Subcutaneous adipose tissue (tissue), 4 donors: ENCODE measurements around the gene DLG2. TPM values are rescaled to one million over a fixed set of nuclear protein-coding genes. Genes with fewer than 3 reads are reported as not detected.

Experiments
- total RNA-seq, 4 donors: library from RNA; depleted of rRNA; stranded (reverse); fragments of >200 nt; gene quantifications; one replicate each; pipeline ENCODE4 v1.1.0, GENCODE V29; 2016
- TF ChIP-seq, protein P1 (sequence below): fragments of 450-650 bp; IDR thresholded peaks from one replicate; pipeline ENCODE4 v1.5.1; 2016; ENCODE audit warnings: low read depth, mild to moderate bottlenecking, control low read depth, antibody characterized with exemption, moderate library complexity

Gene DLG2
- total RNA-seq, 4 donors from 2014 or later = 3.6 to 7.0 (median 6.1) TPM

DNA sequence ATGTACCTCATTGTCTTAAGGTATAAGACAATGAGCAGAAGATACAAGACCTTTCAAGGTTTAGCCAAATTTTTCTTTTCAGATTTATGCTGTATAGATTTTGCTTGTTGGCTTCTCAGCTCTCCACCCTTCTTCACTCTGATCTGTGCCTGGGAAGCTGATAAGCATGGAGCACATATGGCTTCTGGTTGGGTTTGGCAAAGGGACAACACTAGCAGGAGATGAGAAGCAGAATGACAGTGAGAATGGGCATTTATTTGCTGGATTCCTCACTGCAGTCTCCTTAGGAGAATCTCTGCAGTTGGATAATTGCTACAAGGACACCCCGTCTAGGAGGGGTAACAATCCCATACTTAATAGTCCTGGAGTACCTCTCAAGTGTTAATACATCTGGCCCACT lies 1866.2 kb downstream of the DLG2 start:
- TF ChIP-seq, protein P1, sequence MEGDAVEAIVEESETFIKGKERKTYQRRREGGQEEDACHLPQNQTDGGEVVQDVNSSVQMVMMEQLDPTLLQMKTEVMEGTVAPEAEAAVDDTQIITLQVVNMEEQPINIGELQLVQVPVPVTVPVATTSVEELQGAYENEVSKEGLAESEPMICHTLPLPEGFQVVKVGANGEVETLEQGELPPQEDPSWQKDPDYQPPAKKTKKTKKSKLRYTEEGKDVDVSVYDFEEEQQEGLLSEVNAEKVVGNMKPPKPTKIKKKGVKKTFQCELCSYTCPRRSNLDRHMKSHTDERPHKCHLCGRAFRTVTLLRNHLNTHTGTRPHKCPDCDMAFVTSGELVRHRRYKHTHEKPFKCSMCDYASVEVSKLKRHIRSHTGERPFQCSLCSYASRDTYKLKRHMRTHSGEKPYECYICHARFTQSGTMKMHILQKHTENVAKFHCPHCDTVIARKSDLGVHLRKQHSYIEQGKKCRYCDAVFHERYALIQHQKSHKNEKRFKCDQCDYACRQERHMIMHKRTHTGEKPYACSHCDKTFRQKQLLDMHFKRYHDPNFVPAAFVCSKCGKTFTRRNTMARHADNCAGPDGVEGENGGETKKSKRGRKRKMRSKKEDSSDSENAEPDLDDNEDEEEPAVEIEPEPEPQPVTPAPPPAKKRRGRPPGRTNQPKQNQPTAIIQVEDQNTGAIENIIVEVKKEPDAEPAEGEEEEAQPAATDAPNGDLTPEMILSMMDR = no peak

DNA sequence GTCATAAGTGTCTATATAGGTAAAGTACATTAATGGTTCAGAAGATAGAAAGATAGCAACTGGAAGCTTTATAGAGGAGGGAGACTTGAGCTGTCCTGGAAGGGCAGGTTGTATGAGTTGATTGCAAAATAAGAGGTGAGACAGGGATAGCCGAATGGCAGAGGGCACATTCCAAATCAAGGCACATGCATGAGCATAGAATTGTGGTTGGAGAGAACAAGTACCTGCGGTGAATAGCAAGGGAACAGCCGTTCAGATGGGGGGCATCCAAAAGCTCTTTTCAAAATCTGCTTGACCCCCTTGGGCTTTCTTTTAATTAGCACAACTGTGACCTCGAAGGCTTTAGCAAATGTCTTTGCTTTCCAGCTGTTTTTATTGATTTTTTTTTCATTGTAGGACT lies 1868.0 kb downstream of the DLG2 start:
- TF ChIP-seq, protein P1 = no peak

DNA sequence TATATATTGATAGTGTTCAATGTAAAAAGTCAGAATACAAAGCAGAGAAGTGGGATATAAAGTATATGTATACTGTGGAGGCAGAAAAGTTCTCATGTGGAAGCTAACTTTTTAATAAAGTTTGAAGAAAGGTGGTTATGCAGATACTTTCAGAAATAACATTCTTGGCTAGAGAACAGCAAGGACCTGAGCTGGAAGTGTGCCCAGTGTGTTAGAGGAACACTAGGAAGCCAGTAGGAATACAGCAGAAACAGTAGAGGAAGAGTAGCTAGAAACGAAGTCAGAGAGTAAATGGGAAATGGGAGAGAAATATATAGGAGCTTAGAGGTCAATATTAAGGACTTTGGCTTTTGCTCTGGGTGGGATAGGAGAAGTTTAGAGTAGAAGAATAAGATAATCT lies 1876.1 kb downstream of the DLG2 start:
- TF ChIP-seq, protein P1 = no peak

GRCh38 chr11:83746921-83747585 lies 1880.1 kb downstream of the DLG2 start:
- TF ChIP-seq, protein P1 = no peak

DNA sequence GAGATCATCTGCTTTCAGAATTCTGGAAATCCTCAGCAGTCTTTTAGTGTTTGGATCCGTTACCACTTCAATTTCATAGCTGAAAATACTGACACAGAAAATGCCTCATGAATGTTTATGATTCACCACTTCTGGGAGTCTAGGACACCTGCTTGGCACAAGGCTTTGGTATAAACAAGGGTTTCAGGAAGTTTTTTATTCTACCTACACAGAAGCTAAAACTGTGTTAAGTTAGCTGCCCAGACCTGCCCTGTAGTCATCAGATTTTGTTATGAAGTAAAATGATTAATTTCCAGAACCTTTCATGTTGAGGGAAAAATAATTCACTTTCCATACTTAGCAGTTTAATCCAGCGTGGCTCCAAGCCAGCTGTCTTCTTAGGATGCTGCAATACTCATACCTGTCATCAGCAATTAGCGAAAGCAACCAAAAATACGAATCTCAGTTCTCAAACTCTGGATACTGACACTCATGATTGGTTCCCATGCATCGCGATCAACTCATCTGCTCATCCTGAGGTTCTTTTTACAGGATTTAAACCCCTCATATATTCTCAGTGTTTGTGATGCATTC lies 1882.4 kb downstream of the DLG2 start:
- TF ChIP-seq, protein P1 = no peak

- TF ChIP-seq, protein P1 = no peak
Measured at GRCh38 chr11:83736684-83737083, 1890.5 kb downstream of the DLG2 start.

GRCh38 chr11:83734120-83734519 lies 1893.0 kb downstream of the DLG2 start:
- TF ChIP-seq, protein P1 = no peak
